GM12874 (cell line): Measurements from ENCODE around the gene FRMD4B.

ENCODE experiments used
- TF ChIP-seq, protein P1 (sequence below): IDR thresholded peaks from 2 replicates; pipeline ENCODE4 v1.5.1; 2011; ENCODE audit warnings: low read depth, mild to moderate bottlenecking, control low read depth, low read length, moderate library complexity; ENCODE audit not compliant: insufficient read depth

FRMD4B gene

DNA sequence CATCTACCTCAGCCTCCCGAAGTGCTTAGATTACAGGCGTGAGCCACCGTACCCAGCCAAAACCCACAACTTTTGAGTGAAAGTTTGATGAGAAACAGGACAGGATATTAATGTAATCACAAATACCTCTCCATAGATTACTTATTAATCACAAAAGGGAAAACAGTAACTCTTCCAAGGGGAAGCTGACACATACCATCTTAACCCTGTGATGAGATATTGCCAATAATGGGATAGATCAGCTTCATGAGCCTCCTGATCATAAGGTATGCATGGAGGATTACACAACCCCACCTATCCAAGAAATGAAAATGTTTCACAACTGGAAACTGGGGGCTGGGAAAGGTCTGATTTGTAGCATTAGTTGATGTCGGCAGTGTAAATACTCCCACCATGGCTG is 131.5 kb downstream of the FRMD4B start:
- TF ChIP-seq, protein P1, sequence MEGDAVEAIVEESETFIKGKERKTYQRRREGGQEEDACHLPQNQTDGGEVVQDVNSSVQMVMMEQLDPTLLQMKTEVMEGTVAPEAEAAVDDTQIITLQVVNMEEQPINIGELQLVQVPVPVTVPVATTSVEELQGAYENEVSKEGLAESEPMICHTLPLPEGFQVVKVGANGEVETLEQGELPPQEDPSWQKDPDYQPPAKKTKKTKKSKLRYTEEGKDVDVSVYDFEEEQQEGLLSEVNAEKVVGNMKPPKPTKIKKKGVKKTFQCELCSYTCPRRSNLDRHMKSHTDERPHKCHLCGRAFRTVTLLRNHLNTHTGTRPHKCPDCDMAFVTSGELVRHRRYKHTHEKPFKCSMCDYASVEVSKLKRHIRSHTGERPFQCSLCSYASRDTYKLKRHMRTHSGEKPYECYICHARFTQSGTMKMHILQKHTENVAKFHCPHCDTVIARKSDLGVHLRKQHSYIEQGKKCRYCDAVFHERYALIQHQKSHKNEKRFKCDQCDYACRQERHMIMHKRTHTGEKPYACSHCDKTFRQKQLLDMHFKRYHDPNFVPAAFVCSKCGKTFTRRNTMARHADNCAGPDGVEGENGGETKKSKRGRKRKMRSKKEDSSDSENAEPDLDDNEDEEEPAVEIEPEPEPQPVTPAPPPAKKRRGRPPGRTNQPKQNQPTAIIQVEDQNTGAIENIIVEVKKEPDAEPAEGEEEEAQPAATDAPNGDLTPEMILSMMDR, result no peak

DNA sequence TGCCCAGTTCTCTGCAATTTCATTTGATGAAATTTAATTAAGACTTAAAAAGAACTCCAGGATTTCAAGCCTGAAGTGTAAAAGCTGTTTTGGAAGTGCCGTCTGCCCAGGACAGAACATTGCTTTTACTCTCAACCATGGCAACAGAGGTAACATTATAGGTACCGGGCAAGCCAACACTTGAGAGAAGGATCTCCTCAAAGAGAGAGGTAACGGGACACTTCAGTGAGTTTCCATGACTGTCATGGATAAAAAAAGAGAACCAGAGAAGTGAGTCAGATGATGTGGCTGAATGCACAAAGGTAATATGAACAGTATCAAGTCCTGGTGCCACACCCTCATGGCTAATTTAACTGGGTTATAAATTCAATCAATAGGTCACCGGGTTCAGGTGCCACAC is 133.3 kb downstream of the FRMD4B start:
- TF ChIP-seq, protein P1, result no peak

DNA sequence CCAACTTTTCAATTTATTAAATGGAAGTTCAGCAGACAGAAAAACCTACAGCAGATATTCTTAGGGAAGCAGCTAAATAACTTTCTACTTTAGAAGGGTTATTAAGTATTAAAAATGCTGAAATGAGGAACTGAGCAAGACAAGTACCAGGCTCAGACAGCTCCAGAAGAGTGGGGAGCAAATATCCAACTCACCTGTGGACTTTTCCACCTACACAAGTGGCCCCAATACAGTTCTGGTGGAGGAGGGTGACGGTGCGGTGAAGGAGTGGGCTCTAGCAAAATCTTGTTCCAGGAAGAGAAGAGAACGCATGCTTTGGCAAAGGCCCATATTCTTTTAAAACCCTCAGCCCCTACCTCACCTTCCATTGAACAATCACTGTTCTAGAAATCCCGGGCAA is 133.7 kb downstream of the FRMD4B start:
- TF ChIP-seq, protein P1, result no peak

DNA sequence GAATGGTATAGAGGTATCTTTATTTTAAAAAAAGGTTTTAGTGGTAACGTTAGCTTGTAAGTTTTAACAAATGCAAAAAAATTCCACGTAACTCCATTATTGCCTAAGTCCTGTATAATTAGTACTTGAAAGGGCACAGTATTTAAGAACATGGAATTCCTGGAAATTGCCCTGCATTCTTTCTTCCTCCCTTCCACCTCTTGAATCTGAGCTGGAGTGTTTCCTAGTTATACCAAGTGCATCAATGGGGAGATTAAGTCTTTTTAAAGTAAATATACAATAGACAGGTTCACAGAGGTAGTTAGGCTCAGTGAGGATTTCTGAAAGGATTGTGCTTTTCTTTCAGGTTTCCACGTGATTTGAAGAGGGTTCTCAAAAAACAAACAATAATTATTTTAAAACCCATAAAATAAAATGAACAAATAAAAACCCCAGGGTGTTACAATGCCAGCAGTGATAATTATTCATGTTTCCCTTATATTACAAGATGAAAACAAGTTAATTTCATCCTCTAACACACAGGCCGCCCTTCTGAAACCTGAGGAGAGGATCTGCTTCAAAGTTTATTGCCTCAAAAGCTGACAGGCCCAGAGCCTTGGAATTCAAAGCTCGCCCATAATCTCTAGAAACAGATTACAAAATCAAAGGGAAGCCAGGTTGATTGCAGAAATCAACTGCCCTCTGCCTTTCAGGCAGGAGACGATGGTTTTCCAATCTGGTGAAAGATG is 134.6 kb downstream of the FRMD4B start:
- TF ChIP-seq, protein P1, result no peak

DNA sequence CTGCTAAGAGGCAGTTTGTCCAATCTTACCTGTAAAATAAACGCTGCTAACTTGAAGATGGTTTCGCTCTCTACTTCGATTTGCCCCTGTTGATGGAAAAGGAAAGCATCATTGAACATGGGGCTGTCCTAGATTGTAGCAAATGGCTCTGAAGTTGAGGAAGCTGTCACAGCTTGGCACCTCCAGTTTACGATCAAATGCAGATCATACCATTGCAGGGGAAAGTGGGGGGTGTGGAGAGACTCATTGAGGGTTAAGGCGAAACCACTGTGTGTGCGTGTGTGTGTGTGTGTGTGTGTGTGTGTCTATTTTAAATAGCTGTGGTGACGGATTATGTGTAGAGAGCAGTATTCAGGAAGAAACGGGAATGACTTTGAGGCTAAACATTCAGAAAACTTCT is 135.9 kb downstream of the FRMD4B start:
- TF ChIP-seq, protein P1, result no peak

DNA sequence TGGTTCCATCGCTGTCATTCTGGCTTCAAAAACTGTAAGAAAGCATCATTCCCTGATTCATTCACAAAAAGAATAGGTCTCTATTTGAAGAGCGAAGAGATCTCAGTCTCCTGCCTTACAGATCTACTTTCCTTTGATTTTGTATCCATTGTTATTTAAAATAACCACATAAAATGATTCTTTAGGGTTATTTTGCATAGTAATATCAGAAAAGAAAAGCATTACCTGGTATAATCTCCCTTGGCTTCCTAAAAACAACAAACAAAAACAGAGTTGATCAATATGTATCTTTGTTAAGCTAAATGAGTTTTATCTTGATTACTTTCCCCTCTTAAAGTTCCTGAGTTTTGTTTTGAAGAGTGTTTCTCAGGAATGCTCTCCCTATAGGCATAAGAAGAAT is 136.9 kb downstream of the FRMD4B start:
- TF ChIP-seq, protein P1, result no peak

DNA sequence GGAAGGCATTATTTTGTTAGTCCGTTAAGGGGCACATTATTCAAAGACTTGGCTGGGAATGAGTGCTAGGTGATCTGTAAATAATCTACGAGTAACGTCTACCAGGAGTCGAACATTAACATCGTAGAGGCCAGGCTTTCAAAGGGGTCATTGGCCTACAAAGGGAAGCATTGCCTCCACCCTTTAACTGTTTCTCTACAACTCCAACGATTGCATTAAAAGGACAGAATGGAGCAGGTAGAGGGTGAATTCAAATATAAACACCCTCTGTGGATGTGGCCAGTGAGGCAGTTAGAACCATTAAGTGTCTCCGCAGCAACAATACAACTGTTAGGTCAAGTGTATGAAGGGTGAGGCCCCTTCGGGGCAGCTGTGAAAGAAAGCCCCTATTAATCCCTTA is 137.5 kb downstream of the FRMD4B start:
- TF ChIP-seq, protein P1, result no peak

DNA sequence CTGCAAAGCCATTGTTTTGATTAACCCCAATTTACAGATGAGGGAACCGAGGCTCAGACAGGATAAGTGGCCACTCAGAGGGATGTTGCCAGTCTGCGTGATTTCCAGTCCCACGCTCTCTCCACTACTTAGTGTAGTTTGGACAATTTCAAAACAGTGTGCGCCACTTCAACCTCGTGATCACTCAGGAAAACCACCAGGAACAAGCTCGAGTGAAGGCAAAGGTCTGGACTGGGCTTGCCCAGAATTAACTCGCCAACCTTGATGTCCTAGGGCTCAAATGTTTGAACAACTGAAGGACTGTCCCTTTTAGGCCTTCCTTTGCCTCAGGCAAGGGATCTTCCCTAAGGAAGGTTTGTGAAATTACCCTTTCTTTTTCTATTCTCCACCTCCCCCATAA is 139.3 kb downstream of the FRMD4B start:
- TF ChIP-seq, protein P1, result no peak
